Measurements from ENCODE around the gene DESI1.

Gene DESI1

GRCh38 chr22:41600976-41601375, 19.9 kb downstream of the DESI1 start:
- no peak overlapping the region for H3K4ac ChIP-seq (ENCODE audit: low read depth, low read length)

DNA sequence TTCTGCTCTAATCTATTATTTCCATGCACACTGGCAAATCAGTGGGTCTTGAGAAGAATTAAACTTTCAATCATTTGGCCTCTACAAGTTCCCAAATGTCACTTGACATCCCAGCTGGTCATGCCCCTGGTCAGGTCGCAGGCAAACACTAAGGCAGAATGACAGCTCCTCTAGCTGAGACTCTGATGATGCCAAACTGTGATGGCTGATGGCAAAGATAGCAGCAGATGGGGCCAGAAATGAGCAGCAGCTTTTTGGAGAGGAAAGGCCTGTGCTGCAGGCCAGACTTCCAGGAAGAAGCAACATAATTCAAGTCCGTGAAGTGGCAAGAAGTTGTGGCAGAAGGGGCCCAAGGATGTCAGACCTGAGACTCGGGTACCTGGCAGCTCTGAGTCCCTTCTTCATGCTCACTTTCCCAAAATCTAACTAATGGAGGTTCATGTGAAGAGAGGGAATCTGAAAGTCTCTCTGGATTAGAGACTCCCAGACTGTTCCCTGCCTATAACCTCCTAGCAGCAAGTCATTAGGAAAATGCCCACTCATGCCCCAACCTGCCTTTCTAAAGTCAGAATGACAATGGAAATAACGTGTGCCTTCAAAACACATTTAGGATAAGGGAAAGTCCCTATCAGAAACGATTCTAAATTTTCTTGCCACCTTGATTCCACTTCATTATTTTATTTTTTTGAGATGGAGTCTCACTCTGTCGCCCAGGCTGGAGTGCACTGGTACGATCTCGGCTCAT, 21.8 kb downstream of the DESI1 start:
- no peak overlapping the region for H3K4me2 ChIP-seq (ENCODE audit: low read length)
- H3K36me3 ChIP-seq (ENCODE audit: control insufficient read depth, insufficient read depth, low read length): peaks cover 7% of the 10 kb centered on the region
- H4K5ac ChIP-seq (ENCODE audit: low read length): no peak overlapping the region
- H3K79me1 ChIP-seq (ENCODE audit: low read length): no peaks in the 10 kb centered on the region
- DNase-seq: no peak
- H3K79me2 ChIP-seq (ENCODE audit: control insufficient read depth, insufficient read depth, low read length): no peaks in the 10 kb centered on the region
- no peak overlapping the region for H4K8ac ChIP-seq (ENCODE audit: low read depth, low read length)
- H3K18ac ChIP-seq (ENCODE audit: low read length): no peak overlapping the region
- no CpG with 5 or more reads among the region's 8 CpGs for WGBS (ENCODE audit: extremely low coverage, insufficient coverage, low lambda C conversion rate)
- H3K27me3 ChIP-seq (ENCODE audit: insufficient read depth, low read length, poor library complexity): no peaks in the 10 kb centered on the region
- no peak overlapping the region for H2BK120ac ChIP-seq (ENCODE audit: low read depth, low read length)
- no peak overlapping the region for H3K4me3 ChIP-seq (ENCODE audit: low read length)
- no peak overlapping the region for H2BK15ac ChIP-seq (replicated peaks; ENCODE audit: low read depth)
- no peak overlapping the region for H3K56ac ChIP-seq (ENCODE audit: low read length)
- no peak overlapping the region for H3K23ac ChIP-seq (ENCODE audit: low read length)
- no peak overlapping the region for H2BK5ac ChIP-seq (ENCODE audit: low read length)
- H3K9ac ChIP-seq (ENCODE audit: low read length): no peak overlapping the region
- H3K4ac ChIP-seq (ENCODE audit: low read depth, low read length): no peak overlapping the region
- no peak overlapping the region for H3K27ac ChIP-seq (ENCODE audit: low read depth, low read length)
- H3K4me1 ChIP-seq (ENCODE audit: control insufficient read depth, low read depth, low read length): no peaks in the 10 kb centered on the region
- H2AK5ac ChIP-seq (ENCODE audit: low read length): no peak overlapping the region

More at GRCh38 chr22:41600976-41601375, 19.9 kb downstream of the DESI1 start:
- Histone ChIP-seq H4K5ac (ENCODE audit: low read length) (no peak overlapping the region), H2AK5ac (ENCODE audit: low read length) (no peak overlapping the region), H3K36me3 (ENCODE audit: control insufficient read depth, insufficient read depth, low read length) (peaks cover 9% of the 10 kb centered on the region), H2BK15ac (replicated peaks; ENCODE audit: low read depth) (no peak overlapping the region), H3K27ac (ENCODE audit: low read depth, low read length) (no peak overlapping the region), H3K9ac (ENCODE audit: low read length) (no peak overlapping the region), H3K56ac (ENCODE audit: low read length) (no peak overlapping the region), H3K79me1 (ENCODE audit: low read length) (no peaks in the 10 kb centered on the region), H3K18ac (ENCODE audit: low read length) (no peak overlapping the region), H3K4me2 (ENCODE audit: low read length) (no peak overlapping the region), H4K8ac (ENCODE audit: low read depth, low read length) (no peak overlapping the region), H2BK120ac (ENCODE audit: low read depth, low read length) (no peak overlapping the region), H2BK5ac (ENCODE audit: low read length) (no peak overlapping the region), H3K79me2 (ENCODE audit: control insufficient read depth, insufficient read depth, low read length) (no peaks in the 10 kb centered on the region), H3K4me1 (ENCODE audit: control insufficient read depth, low read depth, low read length) (no peaks in the 10 kb centered on the region), H3K4me3 (ENCODE audit: low read length) (no peak overlapping the region), H3K23ac (ENCODE audit: low read length) (no peak overlapping the region), H3K27me3 (ENCODE audit: insufficient read depth, low read length, poor library complexity) (no peaks in the 10 kb centered on the region)
- no peak for DNase-seq
- no CpG with 5 or more reads among the region's 8 CpGs for WGBS (ENCODE audit: extremely low coverage, insufficient coverage, low lambda C conversion rate)

GRCh38 chr22:41598081-41598480, 22.8 kb downstream of the DESI1 start:
- Histone ChIP-seq H2AK5ac (ENCODE audit: low read length) (no peak overlapping the region), H3K27ac (ENCODE audit: low read depth, low read length) (no peak overlapping the region), H2BK120ac (ENCODE audit: low read depth, low read length) (no peak overlapping the region), H3K4ac (ENCODE audit: low read depth, low read length) (no peak overlapping the region), H2BK5ac (ENCODE audit: low read length) (no peak overlapping the region), H4K8ac (ENCODE audit: low read depth, low read length) (no peak overlapping the region), H3K9ac (ENCODE audit: low read length) (no peak overlapping the region), H3K23ac (ENCODE audit: low read length) (no peak overlapping the region), H3K36me3 (ENCODE audit: control insufficient read depth, insufficient read depth, low read length) (peaks cover 7% of the 10 kb centered on the region), H4K5ac (ENCODE audit: low read length) (no peak overlapping the region), H3K79me2 (ENCODE audit: control insufficient read depth, insufficient read depth, low read length) (no peaks in the 10 kb centered on the region), H3K56ac (ENCODE audit: low read length) (no peak overlapping the region), H3K4me2 (ENCODE audit: low read length) (no peak overlapping the region), H2BK15ac (replicated peaks; ENCODE audit: low read depth) (no peak overlapping the region), H3K27me3 (ENCODE audit: insufficient read depth, low read length, poor library complexity) (no peaks in the 10 kb centered on the region), H3K79me1 (ENCODE audit: low read length) (no peaks in the 10 kb centered on the region), H3K18ac (ENCODE audit: low read length) (no peak overlapping the region), H3K4me1 (ENCODE audit: control insufficient read depth, low read depth, low read length) (no peaks in the 10 kb centered on the region), H3K4me3 (ENCODE audit: low read length) (no peak overlapping the region)
- DNase-seq: no peak
- WGBS (ENCODE audit: extremely low coverage, insufficient coverage, low lambda C conversion rate): no CpG with 5 or more reads among the region's 5 CpGs

GRCh38 chr22:41597635-41597953, 23.2 kb downstream of the DESI1 start:
- Histone ChIP-seq H3K56ac (ENCODE audit: low read length) (no peak overlapping the region), H3K4me3 (ENCODE audit: low read length) (no peak overlapping the region), H2BK15ac (replicated peaks; ENCODE audit: low read depth) (no peak overlapping the region), H3K4me2 (ENCODE audit: low read length) (no peak overlapping the region), H3K79me1 (ENCODE audit: low read length) (no peaks in the 10 kb centered on the region), H4K5ac (ENCODE audit: low read length) (no peak overlapping the region), H3K4ac (ENCODE audit: low read depth, low read length) (no peak overlapping the region), H3K18ac (ENCODE audit: low read length) (no peak overlapping the region), H3K79me2 (ENCODE audit: control insufficient read depth, insufficient read depth, low read length) (no peaks in the 10 kb centered on the region), H3K27me3 (ENCODE audit: insufficient read depth, low read length, poor library complexity) (no peaks in the 10 kb centered on the region), H2BK5ac (ENCODE audit: low read length) (no peak overlapping the region), H3K36me3 (ENCODE audit: control insufficient read depth, insufficient read depth, low read length) (peaks cover 7% of the 10 kb centered on the region), H2AK5ac (ENCODE audit: low read length) (no peak overlapping the region), H4K8ac (ENCODE audit: low read depth, low read length) (no peak overlapping the region), H3K4me1 (ENCODE audit: control insufficient read depth, low read depth, low read length) (no peaks in the 10 kb centered on the region), H3K9ac (ENCODE audit: low read length) (no peak overlapping the region), H3K27ac (ENCODE audit: low read depth, low read length) (no peak overlapping the region), H2BK120ac (ENCODE audit: low read depth, low read length) (no peak overlapping the region), H3K23ac (ENCODE audit: low read length) (no peak overlapping the region)
- no peak for DNase-seq
- no CpG with 5 or more reads among the region's 2 CpGs for WGBS (ENCODE audit: extremely low coverage, insufficient coverage, low lambda C conversion rate)

DNA sequence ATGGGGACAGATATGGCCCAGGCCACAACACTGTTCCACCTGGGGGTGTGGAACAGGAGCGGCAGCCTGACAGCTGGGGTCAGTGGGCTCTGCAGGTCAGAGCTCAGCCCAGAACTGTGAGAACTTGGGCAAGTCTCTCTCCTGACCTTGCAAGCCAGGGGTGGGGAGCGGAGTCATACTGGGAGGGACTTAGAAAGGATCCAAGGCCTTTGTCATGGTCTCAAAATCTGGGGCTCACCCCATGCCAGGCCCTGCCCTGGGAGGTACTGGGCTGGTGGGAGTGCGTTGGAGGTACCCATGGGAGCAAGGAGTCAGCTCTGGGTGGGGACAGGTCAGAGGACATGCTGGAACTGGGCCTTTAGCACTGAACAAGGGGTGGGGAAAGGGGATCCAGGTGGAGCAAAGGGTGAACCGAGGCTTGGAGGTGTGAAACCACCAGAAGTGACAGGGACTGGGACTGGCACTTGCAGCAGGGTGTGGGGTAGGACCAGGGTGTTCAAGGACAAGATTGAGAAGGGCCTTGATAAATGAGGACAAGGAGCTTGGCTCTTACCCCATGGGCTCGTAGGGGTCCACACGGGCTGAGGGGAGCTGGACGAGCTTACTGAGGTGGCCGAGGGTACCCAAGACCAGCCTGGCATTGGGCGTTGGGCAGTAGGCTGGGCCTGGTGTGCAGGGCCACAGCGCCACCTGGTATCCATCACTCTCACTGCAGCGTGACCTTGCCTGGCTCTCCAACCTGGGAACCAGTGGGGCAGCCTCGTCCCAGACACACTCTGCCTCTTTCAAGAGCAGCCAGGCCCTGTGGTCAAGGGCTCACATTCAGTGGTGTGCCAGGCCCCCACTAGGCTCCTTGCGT, 23.8 kb downstream of the DESI1 start:
- Histone ChIP-seq H3K79me1 (ENCODE audit: low read length) (no peaks in the 10 kb centered on the region), H3K27me3 (ENCODE audit: insufficient read depth, low read length, poor library complexity) (no peaks in the 10 kb centered on the region), H3K56ac (ENCODE audit: low read length) (no peak overlapping the region), H3K4me1 (ENCODE audit: control insufficient read depth, low read depth, low read length) (no peaks in the 10 kb centered on the region), H3K27ac (ENCODE audit: low read depth, low read length) (no peak overlapping the region), H2BK15ac (replicated peaks; ENCODE audit: low read depth) (no peak overlapping the region), H2BK5ac (ENCODE audit: low read length) (no peak overlapping the region), H2BK120ac (ENCODE audit: low read depth, low read length) (no peak overlapping the region), H3K23ac (ENCODE audit: low read length) (no peak overlapping the region), H2AK5ac (ENCODE audit: low read length) (no peak overlapping the region), H4K5ac (ENCODE audit: low read length) (no peak overlapping the region), H3K9ac (ENCODE audit: low read length) (no peak overlapping the region), H3K4me3 (ENCODE audit: low read length) (no peak overlapping the region), H4K8ac (ENCODE audit: low read depth, low read length) (no peak overlapping the region), H3K36me3 (ENCODE audit: control insufficient read depth, insufficient read depth, low read length) (peaks cover 4% of the 10 kb centered on the region), H3K4ac (ENCODE audit: low read depth, low read length) (no peak overlapping the region), H3K79me2 (ENCODE audit: control insufficient read depth, insufficient read depth, low read length) (no peaks in the 10 kb centered on the region), H3K4me2 (ENCODE audit: low read length) (no peak overlapping the region), H3K18ac (ENCODE audit: low read length) (no peak overlapping the region)
- no CpG with 5 or more reads among the region's 13 CpGs for WGBS (ENCODE audit: extremely low coverage, insufficient coverage, low lambda C conversion rate)
- DNase-seq: peak; percentile 59
